Measurements from ENCODE around the gene XNDC1N. TPM values are rescaled to one million over a fixed set of nuclear protein-coding genes. Genes with fewer than 3 reads are reported as not detected.

XNDC1N gene
- total and polyA plus RNA-seq, 2 of the 13 experiments (the other 11 are each of a cell fraction or from before 2014, with no cell fraction given), result 3.4 to 7.5 TPM

DNA sequence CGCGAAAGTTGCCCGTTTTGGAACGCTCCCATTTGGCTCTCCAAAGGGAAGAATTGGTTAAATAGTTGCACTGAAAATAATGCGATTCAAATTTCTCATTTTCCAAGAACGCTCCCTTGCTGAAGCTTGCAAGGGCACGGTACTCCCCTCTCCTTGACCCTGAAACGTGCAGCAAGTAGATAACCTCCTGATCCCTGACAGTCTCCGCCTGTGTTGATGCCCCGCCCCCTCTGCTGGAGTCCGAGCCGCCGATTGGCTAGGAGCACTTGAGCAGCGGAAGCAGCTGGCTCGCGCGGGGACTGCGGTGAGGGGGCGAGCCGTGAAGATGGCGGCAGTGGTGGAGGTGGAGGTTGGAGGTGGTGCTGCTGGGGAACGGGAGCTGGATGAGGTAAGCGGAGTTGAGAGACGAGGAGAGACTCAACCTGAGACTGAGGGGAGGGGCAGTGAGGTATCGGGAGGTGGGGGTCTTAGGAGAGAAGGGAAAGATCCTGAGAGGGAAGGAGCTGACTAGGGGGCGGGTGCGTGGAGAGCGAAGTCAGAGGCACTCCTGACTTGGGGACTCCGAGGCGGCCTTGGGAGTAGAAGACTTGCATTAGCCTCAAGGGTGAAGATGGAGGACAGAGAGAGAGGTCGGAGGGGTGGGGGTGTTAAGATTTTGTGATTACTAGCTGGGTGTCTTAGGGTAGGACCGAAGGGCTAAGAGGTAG lies 496 bp upstream of the XNDC1N start, which contains the start of gene RNF121 (continued):
- no peak; the same call in 1 of the 2 replicates for TF ChIP-seq ZNF749 (CRISPR knock-in tag; IDR thresholded peaks at IDR 0.05; ENCODE audit: borderline replicate concordance)
- no peak for TF ChIP-seq AGO1 (IDR thresholded peaks at IDR 0.05; ENCODE audit: low read depth, low read length, poor library complexity, severe bottlenecking)
- TF ChIP-seq GATAD1 (CRISPR knock-in tag; IDR thresholded peaks at IDR 0.05), result peak; percentile 93
- no peak for TF ChIP-seq NFE2L2 (IDR thresholded peaks at IDR 0.05; ENCODE audit: low read length)
- TF ChIP-seq SIN3A (IDR thresholded peaks at IDR 0.05; ENCODE audit: borderline replicate concordance, low read depth, low read length), result peak; percentile 70; the same call in 1 of the 2 replicates
- TF ChIP-seq HNF4A (CRISPR knock-in tag; IDR thresholded peaks at IDR 0.05), result 0 out of 2 replicates have a peak, but pooled peaks have one; percentile 4
- TF ChIP-seq AHR (CRISPR knock-in tag; IDR thresholded peaks at IDR 0.05), result peak; percentile 66; the same call in 1 of the 2 replicates
- TF ChIP-seq SYNCRIP (IDR thresholded peaks at IDR 0.05; ENCODE audit: insufficient read depth, low read depth, low read length), result no peak
- TF ChIP-seq, protein P1, sequence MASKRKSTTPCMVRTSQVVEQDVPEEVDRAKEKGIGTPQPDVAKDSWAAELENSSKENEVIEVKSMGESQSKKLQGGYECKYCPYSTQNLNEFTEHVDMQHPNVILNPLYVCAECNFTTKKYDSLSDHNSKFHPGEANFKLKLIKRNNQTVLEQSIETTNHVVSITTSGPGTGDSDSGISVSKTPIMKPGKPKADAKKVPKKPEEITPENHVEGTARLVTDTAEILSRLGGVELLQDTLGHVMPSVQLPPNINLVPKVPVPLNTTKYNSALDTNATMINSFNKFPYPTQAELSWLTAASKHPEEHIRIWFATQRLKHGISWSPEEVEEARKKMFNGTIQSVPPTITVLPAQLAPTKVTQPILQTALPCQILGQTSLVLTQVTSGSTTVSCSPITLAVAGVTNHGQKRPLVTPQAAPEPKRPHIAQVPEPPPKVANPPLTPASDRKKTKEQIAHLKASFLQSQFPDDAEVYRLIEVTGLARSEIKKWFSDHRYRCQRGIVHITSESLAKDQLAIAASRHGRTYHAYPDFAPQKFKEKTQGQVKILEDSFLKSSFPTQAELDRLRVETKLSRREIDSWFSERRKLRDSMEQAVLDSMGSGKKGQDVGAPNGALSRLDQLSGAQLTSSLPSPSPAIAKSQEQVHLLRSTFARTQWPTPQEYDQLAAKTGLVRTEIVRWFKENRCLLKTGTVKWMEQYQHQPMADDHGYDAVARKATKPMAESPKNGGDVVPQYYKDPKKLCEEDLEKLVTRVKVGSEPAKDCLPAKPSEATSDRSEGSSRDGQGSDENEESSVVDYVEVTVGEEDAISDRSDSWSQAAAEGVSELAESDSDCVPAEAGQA (IDR thresholded peaks at IDR 0.05; ENCODE audit: low read depth), result no peak
- TF ChIP-seq, protein P1 (CRISPR knock-in tag; IDR thresholded peaks at IDR 0.05; ENCODE audit: borderline replicate concordance), result no peak
- no peak for TF ChIP-seq CCDC6 (CRISPR knock-in tag; IDR thresholded peaks at IDR 0.05)
- TF ChIP-seq ZNF136 (CRISPR knock-in tag; IDR thresholded peaks at IDR 0.05; ENCODE audit: low read depth), result no peak
- TF ChIP-seq, protein P2, sequence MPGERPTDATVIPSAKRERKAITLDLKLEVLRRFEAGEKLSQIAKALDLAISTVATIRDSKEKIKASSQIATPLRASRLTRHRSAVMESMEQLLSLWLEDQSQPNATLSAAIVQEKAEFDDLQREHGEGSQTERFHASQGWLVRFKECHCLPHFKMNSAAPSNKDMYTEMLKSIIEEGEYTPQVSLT (CRISPR knock-in tag; IDR thresholded peaks at IDR 0.05; ENCODE audit: borderline replicate concordance, low read depth), result no peak
- no peak for TF ChIP-seq POLR2AphosphoS2 (IDR thresholded peaks at IDR 0.05; ENCODE audit: low read depth, low read length)
- no peak for TF ChIP-seq ZNF17 (CRISPR knock-in tag; IDR thresholded peaks at IDR 0.05)
- 0 out of 2 replicates have a peak, but pooled peaks have one; percentile 31 for TF ChIP-seq RXRA (CRISPR knock-in tag; IDR thresholded peaks at IDR 0.05)
- TF ChIP-seq ZFP82 (CRISPR knock-in tag; IDR thresholded peaks at IDR 0.05; ENCODE audit: borderline replicate concordance), result no peak
- TF ChIP-seq, protein P3, sequence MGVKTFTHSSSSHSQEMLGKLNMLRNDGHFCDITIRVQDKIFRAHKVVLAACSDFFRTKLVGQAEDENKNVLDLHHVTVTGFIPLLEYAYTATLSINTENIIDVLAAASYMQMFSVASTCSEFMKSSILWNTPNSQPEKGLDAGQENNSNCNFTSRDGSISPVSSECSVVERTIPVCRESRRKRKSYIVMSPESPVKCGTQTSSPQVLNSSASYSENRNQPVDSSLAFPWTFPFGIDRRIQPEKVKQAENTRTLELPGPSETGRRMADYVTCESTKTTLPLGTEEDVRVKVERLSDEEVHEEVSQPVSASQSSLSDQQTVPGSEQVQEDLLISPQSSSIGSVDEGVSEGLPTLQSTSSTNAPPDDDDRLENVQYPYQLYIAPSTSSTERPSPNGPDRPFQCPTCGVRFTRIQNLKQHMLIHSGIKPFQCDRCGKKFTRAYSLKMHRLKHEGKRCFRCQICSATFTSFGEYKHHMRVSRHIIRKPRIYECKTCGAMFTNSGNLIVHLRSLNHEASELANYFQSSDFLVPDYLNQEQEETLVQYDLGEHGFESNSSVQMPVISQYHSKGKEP (CRISPR knock-in tag; IDR thresholded peaks at IDR 0.05), result no peak
- no peak for TF ChIP-seq KDM3A (CRISPR knock-in tag; IDR thresholded peaks at IDR 0.05; ENCODE audit: low read depth)
- TF ChIP-seq, protein P4, sequence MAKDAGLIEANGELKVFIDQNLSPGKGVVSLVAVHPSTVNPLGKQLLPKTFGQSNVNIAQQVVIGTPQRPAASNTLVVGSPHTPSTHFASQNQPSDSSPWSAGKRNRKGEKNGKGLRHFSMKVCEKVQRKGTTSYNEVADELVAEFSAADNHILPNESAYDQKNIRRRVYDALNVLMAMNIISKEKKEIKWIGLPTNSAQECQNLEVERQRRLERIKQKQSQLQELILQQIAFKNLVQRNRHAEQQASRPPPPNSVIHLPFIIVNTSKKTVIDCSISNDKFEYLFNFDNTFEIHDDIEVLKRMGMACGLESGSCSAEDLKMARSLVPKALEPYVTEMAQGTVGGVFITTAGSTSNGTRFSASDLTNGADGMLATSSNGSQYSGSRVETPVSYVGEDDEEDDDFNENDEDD (CRISPR knock-in tag; IDR thresholded peaks at IDR 0.05; ENCODE audit: borderline replicate concordance), result peak; percentile 62; the same call in 1 of the 2 replicates
- no peak for TF ChIP-seq GTF2F1 (IDR thresholded peaks at IDR 0.05; ENCODE audit: low read length)
- no peak for TF ChIP-seq ZNF746 (CRISPR knock-in tag; IDR thresholded peaks at IDR 0.05)
